Heart right ventricle (tissue), 16 donors: Measurements from ENCODE around the gene AP2B1. TPM values are rescaled to one million over a fixed set of nuclear protein-coding genes. Genes with fewer than 3 reads are reported as not detected.

ENCODE experiments used
- ATAC-seq, 8 donors: fragments of 200-7000 bp; cut with Tn5 transposase; one replicate each; pipeline ENCODE4 v1.9.1; 2020; ENCODE audit warnings: mild to moderate bottlenecking in 8 of 8, moderate library complexity in 8 of 8, moderate number of reproducible peaks in 1 of 8
- DNase-seq, 2 donors: peaks; one replicate each; pipeline ENCODE4 v3.0.0-alpha.2; 2020
- H3K27ac ChIP-seq, 10 donors: fragments of 200-600 bp; sonication (generic) in 2 of 10; one replicate each; pipeline versions ENCODE4 v1.5.0 to v1.8.0; 2020 to 2022; ENCODE audit warnings: mild to moderate bottlenecking in 3 of 10
- H3K27me3 ChIP-seq, 7 donors: fragments of 200-600 bp; one replicate each; pipeline ENCODE4 v1.8.0; 2021 to 2022; ENCODE audit warnings: mild to moderate bottlenecking in 2 of 7
- H3K36me3 ChIP-seq, 9 donors: fragments of 200-600 bp; sonication (generic) in 1 of 9; one replicate each; pipeline versions ENCODE4 v1.5.0 to v1.8.0; 2020 to 2022; ENCODE audit warnings: mild to moderate bottlenecking in 2 of 9
- H3K4me1 ChIP-seq, 9 donors: fragments of 200-600 bp; sonication (generic) in 1 of 9; one replicate each; pipeline versions ENCODE4 v1.5.0 to v1.8.0; 2020 to 2022; ENCODE audit warnings: mild to moderate bottlenecking in 4 of 9
- H3K4me3 ChIP-seq, 10 donors: fragments of 200-600 bp; sonication (generic) in 2 of 10; one replicate each; pipeline versions ENCODE4 v1.5.0 to v1.8.0; 2020 to 2022; ENCODE audit warnings: mild to moderate bottlenecking in 7 of 10, moderate library complexity in 2 of 10
- H3K9me3 ChIP-seq, 11 donors: fragments of 200-600 bp in 10 of 11; sonication (generic) in 2 of 11; one replicate each; pipeline versions ENCODE4 v1.5.0 to v1.8.0; 2013 to 2022; ENCODE audit warnings: mild to moderate bottlenecking in 2 of 11, control low read depth in 1 of 11, moderate library complexity in 1 of 11
- WGBS, 2 donors: extraction: QIAGEN DNeasy Blood & Tissue Kit; methylation state at CpG; one replicate each; pipeline ENCODE4 v1.1.7; 2013; ENCODE audit warnings: inconsistent platforms in 1 of 2; 5-methylcytosine and 5-hydroxymethylcytosine counted together
- intact Hi-C, 10 donors: fragments of 100-400 bp; cut with DNase I; formaldehyde crosslinking; loops; one replicate each; pipeline versions ENCODE4 v1.11.1 to v1.14.2; 2022
- polyA plus RNA-seq, 2 donors: library from polyadenylated mRNA; stranded (reverse); fragments of 200-250 nt; gene quantifications; one replicate each; pipeline ENCODE4 v1.2.3, GENCODE V29; 2013
- total RNA-seq, 10 donors: library from RNA; stranded (reverse); fragmentation: NEBNext Ultra II Directional in 3 of 10; extraction: Animal tissue kit (Norgen Biotek cat#: 25700) in 3 of 10; gene quantifications; one replicate each; pipeline versions ENCODE4 v1.2.1 to v1.2.4, GENCODE V29; 2021 to 2023
- TF ChIP-seq, protein P1 (sequence below), 9 donors: fragments of 200-600 bp; sonication (generic) in 2 of 9; IDR thresholded peaks; one replicate each; pipeline versions ENCODE4 v1.5.0 to v1.8.0; 2021 to 2022; ENCODE audit warnings: antibody characterized with exemption in 9 of 9, mild to moderate bottlenecking in 5 of 9, moderate library complexity in 1 of 9
- donor health status: Arrhythmogenic right ventricular cardiomyopathy.
- donor health status: ischemic (EF 13 %, LVEDD 7.1; RV severe dilation, severe dysfunction).
- donor health status: healthy with polysubstance abuse.
- donor health status: DM: no; HTN: yes; CAD: no.
- donor health status: DM: no; HTN: no; CAD: no.
- donor health status: ischemic (EF 25% LVEDD 6.9; RV normal size, moderate dysfunction).
- donor health status: ischemic (EF 25% LVEDD 5.7; RV mildly dilated, moderate dysfunction).
- donor health status: healthy.
- donor health status: DM: yes; HTN: yes; CAD: no.
- donor health status: Ischemic cardiomyopathy.
- donor health status: ischemic (EF 35%, LVEDD 5.7; RV mildly dilated, moderate dysfunction).
- donor health status: nonischemic (EF 11% LVEDD 7.7; RV severe dilation, severe dysfunction).
- donor health status: DM: yes; HTN: yes; CAD: no.
- donor health status: PGD.
- donor health status: ischemic (EF 29% LVEDD 5.4; RV normal size, mild dysfunction).
- donor health status: nonischemic (EF 23%, LVEDD 6.1; RV moderate dilation, normal function).

The AP2B1 gene
- total and polyA plus RNA-seq, 12 donors = 20.0 to 173 (median 129) TPM

DNA sequence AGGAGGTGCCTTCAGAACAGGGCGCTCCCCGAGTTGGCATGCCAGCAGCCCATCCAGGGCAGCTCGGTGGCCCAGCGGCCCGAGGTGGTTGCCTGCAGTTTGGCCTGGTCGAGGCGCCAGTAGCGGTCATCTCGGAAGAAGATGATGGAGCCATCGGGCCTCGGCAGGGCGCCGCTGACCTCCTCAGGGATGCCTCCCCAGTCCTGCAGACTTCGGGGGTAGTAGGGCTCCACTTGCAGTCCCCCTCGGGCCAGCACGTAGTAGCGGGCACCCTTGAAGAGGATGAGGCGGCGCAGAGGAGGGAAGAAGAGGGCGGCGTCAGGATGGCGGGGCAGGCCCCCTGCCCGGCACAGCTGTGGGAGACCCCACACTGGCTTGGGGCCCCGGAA is 179.4 kb downstream of the AP2B1 start:
- peaks cover 2 to 28% (median 8%) of the 10 kb centered on the region in 9 donors for H3K4me1 ChIP-seq
- 93 to 94% methylated on average over 24 of the region's 24 CpGs for WGBS, 2 donors
- intact Hi-C loops = loop anchor here in 3 of 10 donors (2.0 to 10.0 kb wide), 4 partner anchors 34 to 592 kb away; no protein-coding TSS in a partner anchor

DNA sequence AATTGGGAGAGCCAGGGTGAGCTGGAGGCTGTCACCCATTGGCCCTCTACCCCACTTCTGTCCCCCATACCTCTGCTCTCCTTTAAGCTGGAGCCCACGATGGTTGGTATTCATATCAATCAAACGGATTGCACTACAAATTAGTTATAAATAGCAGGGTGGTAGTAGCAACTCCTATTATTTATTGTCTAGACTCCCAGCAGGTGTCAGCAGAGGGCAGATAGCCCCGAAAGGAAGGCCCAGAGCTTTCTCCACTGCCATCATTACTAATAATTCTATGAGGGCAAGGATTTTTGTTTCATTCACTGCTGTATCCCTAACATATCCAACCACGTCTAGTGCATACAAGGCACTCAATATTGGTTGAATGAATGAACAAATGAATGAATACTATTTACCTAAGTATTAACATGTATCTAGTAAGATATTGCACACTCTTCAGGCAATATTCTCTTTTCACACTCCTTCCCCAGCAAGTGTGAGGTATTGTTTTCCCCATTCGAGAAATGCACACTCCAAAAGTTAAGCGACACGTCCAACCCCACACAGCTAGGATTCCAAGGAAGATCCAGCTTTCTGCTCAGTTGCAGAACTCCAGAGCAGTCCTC is 179.9 kb downstream of the AP2B1 start:
- Histone ChIP-seq H3K4me3 (no peak overlapping the region), H3K4me1 (peaks cover 2 to 28% (median 8%) of the 10 kb centered on the region in 9 donors), H3K36me3 (no peaks in the 10 kb centered on the region), H3K27me3 (peaks cover 0 to 10% (median 0%) of the 10 kb centered on the region in 7 donors), H3K27ac (no peak overlapping the region), H3K9me3 (no peaks in the 10 kb centered on the region)
- TF ChIP-seq, protein P1, sequence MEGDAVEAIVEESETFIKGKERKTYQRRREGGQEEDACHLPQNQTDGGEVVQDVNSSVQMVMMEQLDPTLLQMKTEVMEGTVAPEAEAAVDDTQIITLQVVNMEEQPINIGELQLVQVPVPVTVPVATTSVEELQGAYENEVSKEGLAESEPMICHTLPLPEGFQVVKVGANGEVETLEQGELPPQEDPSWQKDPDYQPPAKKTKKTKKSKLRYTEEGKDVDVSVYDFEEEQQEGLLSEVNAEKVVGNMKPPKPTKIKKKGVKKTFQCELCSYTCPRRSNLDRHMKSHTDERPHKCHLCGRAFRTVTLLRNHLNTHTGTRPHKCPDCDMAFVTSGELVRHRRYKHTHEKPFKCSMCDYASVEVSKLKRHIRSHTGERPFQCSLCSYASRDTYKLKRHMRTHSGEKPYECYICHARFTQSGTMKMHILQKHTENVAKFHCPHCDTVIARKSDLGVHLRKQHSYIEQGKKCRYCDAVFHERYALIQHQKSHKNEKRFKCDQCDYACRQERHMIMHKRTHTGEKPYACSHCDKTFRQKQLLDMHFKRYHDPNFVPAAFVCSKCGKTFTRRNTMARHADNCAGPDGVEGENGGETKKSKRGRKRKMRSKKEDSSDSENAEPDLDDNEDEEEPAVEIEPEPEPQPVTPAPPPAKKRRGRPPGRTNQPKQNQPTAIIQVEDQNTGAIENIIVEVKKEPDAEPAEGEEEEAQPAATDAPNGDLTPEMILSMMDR (IDR thresholded peaks at IDR 0.05) = peak; percentile 19 to 70 (median 58)
- 46 to 49% methylated on average over 7 of the region's 7 CpGs for WGBS, 2 donors
- ATAC-seq (peak in 2 of 8 donors; percentile 37 to 50), DNase-seq (peak in 1 of 2 donors; percentile 44)
- intact Hi-C loops = loop anchor here in 3 of 10 donors (1.0 to 10.0 kb wide), 5 partner anchors 34 to 592 kb away; no protein-coding TSS in a partner anchor

More for the DNA sequence above, 179.4 kb downstream of the AP2B1 start:
- TF ChIP-seq, protein P1 (IDR thresholded peaks at IDR 0.05) = no peak
- Histone ChIP-seq H3K36me3 (no peaks in the 10 kb centered on the region), H3K9me3 (no peaks in the 10 kb centered on the region), H3K27me3 (peaks cover 0 to 10% (median 0%) of the 10 kb centered on the region in 7 donors), H3K4me3 (no peak overlapping the region), H3K27ac (no peak overlapping the region)
- ATAC-seq (peak in 1 of 8 donors; percentile 19), DNase-seq (no peak)

DNA sequence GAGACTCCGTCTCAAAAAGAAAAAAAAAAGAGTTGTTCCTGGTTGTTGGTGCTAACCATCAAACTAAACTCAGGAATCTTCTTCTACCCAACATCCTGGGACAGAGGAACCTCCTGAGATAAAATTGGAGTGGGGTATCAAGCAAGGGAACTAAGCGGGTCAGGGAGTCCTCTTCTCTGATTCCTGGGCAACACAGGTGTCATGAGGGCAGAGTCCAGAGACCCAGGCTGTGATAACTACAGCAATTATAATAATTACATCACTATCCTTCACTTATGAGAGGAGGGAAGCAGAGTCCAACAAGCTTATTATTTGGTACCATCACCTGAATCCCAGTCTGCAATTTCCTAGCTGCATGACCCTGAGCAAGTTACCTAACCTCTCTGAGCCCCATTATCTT is 181.7 kb downstream of the AP2B1 start:
- intact Hi-C loops = loop anchor here in 2 of 10 donors (5.0 to 10.0 kb wide), 2 partner anchors 34 to 594 kb away; no protein-coding TSS in a partner anchor
- Histone ChIP-seq H3K27me3 (peaks cover 0 to 10% (median 0%) of the 10 kb centered on the region in 7 donors), H3K4me3 (no peak overlapping the region), H3K36me3 (no peaks in the 10 kb centered on the region), H3K4me1 (peaks cover 2 to 34% (median 11%) of the 10 kb centered on the region in 9 donors), H3K9me3 (no peaks in the 10 kb centered on the region), H3K27ac (no peak overlapping the region)
- TF ChIP-seq, protein P1 (IDR thresholded peaks at IDR 0.05) = no peak
- ATAC-seq = no peak
- no peak for DNase-seq
- 91 to 95% methylated on average over 2 of the region's 2 CpGs for WGBS, 2 donors

DNA sequence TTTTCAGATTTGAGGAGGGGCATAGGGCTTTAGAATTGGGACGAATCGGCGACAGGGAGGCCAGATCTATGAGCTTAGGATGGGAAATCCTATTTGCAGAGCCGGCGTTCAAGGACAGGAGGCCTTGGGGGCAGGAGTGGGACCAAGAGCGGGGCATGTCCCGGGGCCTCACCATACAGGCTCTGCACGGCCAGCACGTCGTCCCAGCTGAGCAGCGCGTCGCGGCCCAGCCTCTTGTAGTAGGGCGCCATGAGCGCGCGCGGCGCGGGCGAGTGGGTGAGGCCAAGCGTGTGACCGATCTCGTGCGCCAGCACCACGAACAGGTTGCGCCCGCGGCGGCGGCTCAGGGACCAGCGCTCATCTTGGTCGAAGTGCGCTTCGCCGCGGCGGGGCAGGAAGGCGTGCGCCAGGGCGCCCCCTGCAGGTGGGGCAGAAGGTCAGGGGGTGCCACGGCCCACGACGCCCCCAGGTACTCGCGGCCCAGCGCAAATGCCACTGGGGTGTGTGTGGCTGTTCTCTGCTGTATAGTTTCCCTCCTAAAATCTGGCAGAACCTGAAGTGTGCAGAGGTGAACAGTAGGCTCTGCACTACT is 182.9 kb downstream of the AP2B1 start:
- H3K9me3 ChIP-seq = no peaks in the 10 kb centered on the region
- TF ChIP-seq, protein P1 (IDR thresholded peaks at IDR 0.05) = peak in 2 of 9 donors; percentile 21 to 23
- H3K4me1 ChIP-seq = peaks cover 4 to 34% (median 16%) of the 10 kb centered on the region in 9 donors
- no peak overlapping the region for H3K27ac ChIP-seq
- WGBS, 2 donors = 93 to 94% methylated on average over 48 of the region's 48 CpGs
- H3K36me3 ChIP-seq = no peaks in the 10 kb centered on the region
- DNase-seq = no peak
- no peak overlapping the region for H3K4me3 ChIP-seq
- intact Hi-C loops = loop anchor here in 2 of 10 donors (5.0 to 10.0 kb wide), 2 partner anchors 32 to 595 kb away; no protein-coding TSS in a partner anchor
- peaks cover 0 to 3% (median 0%) of the 10 kb centered on the region in 7 donors for H3K27me3 ChIP-seq
- ATAC-seq = no peak
